SKM-1 treated with dmso at 0.1 percent for 144 hours (cell line): ENCODE results near the gene SDHAF4.
"Not testable (repeated sequence)": the region's sequence is repeated elsewhere in the genome, so short reads cannot be mapped to it uniquely, and the experiment has no call there.

Source experiments
- DNase-seq: peaks from one replicate; lab custom pipeline; 2025; ENCODE audit not compliant: unreplicated experiment; lab: John Stamatoyannopoulos, UW

The SDHAF4 gene

DNA sequence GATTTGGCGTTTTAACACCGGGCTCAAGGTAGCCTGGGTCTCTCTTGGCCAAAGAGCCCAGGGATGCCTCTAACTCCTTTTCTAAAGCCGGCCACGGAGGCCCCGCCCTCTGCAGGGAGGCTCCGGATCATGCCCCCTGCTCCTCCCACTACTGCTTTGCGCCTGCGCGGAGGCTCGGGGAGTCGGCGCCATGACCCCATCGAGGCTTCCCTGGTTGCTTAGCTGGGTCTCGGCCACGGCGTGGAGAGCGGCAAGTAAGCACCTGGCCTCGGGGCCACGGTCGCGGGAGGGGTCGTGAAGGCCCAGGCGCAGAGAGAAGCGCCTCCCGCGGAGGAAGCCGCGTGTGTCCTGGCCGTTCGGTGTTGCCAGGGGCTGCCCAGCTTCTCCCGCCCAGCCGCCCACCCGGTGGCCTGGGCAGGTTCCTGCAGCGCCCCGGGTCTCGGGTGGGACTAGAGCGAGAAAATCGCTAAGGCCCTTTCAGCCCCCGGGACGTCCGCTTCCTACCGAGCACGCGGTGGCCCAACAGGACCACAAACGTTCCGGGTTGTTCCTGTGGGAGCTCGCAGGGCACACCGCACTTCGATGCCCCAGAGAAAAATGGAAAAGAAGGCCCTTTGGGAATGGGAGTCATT, at the start of gene SDHAF4:
TSS of gene SDHAF4 (plus strand) at position 180 of the 632 bp plus-strand sequence. CDS start at position 191, 11 bp downstream.
- peak; percentile 90 for DNase-seq

GRCh38 chr6:70518723-70519122, 48.0 kb upstream of the SDHAF4 start:
- DNase-seq = no peak

- no peak for DNase-seq
Measured at GRCh38 chr6:70520575-70520974, 46.2 kb upstream of the SDHAF4 start.

- DNase-seq = no peak
Measured at GRCh38 chr6:70524721-70525286, 41.9 kb upstream of the SDHAF4 start.

DNA sequence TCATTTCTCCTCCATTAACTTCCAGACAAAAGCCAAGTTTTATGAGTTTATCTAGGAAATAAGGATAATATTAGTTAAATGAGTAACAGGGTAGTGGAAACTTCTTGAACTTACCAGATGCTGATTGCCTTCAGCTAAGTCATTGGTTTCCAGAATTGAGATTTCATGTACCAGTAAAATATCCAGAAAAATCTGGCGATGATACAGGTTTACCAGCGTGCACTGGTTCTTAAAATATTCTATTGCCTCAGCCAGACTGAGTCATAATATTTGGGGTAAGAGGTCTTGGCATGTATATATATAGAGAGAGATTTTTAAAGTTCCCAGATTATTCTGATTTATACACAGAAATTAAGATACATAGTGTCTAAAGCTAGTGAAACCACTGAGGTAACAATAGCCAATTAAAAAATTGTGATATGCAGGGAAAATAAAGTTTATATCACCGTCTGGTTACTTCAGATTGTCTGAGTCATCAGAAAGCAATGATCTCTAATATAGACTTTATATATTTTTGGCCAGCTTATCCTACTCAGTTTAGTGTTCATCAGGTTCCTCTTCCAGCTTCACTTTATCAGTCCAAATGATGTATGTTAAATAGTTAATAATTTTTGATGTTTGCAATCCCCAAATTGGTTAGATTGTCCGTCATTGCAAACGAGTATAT, 39.5 kb upstream of the SDHAF4 start:
- DNase-seq = no peak

DNA sequence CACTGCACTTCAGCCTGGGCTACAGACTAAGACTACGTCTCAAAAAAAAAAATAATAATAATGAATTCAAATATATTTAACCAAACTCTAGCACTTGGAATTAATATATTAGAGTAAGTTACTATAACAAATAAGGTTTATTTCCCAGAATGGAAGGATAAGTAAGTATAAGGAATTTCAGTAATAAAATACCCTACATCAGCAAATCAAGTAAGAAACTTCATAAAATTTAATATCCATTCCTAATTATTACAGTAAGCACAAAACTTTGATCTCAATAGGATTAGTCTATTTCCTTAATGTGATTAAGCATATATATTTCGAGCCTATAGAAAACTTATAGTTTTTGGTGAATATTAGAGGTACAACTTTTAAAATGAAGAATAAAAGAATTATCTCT, 36.7 kb upstream of the SDHAF4 start:
- no peak for DNase-seq

GRCh38 chr6:70531133-70531532, 35.6 kb upstream of the SDHAF4 start:
- DNase-seq = no peak

DNA sequence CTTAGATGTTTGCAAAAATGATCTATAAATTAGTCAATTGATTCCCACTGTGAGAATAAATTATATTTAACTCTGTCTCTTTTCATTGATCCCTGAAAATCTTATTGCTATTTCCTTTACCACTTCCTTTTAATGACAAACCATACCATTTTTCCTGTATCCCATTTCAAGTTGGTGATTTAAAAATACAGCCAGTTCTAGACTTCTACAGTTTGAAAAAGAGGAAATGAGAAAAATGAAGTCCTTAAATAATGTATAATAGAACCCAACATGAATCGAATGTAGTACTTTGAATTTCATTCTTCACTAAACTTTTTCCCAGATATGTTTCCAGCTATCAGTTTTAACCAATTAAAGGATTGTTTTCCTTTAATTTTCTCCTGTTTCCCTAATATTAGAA, 29.5 kb upstream of the SDHAF4 start:
- no peak for DNase-seq

- DNase-seq = no peak
Measured at GRCh38 chr6:70538376-70538775, 28.4 kb upstream of the SDHAF4 start.

DNA sequence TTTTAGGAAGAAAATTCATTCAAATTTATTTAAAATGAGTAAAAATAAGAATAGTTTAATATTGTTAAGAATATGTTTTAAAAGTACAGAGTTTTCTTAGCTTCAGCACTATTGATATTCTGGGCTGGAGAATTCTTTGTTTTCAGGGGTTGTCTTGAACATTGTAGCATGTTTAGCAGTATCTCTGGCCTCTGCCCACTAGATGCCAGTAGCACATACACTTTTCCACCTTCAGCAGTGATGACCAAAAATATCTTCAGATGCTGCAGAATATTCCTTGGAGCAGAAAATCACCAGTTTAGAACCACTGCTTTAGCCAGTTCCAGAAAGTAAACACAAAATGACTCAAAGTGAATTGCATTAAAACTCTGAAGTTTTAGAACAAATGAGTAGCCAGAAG, 19.4 kb upstream of the SDHAF4 start:
- DNase-seq = no peak

- no peak for DNase-seq
Measured at GRCh38 chr6:70547905-70548304, 18.8 kb upstream of the SDHAF4 start.

GRCh38 chr6:70549327-70549726, 17.4 kb upstream of the SDHAF4 start:
- DNase-seq = no peak

- no peak for DNase-seq
Measured at GRCh38 chr6:70551566-70551965, 15.2 kb upstream of the SDHAF4 start.

DNA sequence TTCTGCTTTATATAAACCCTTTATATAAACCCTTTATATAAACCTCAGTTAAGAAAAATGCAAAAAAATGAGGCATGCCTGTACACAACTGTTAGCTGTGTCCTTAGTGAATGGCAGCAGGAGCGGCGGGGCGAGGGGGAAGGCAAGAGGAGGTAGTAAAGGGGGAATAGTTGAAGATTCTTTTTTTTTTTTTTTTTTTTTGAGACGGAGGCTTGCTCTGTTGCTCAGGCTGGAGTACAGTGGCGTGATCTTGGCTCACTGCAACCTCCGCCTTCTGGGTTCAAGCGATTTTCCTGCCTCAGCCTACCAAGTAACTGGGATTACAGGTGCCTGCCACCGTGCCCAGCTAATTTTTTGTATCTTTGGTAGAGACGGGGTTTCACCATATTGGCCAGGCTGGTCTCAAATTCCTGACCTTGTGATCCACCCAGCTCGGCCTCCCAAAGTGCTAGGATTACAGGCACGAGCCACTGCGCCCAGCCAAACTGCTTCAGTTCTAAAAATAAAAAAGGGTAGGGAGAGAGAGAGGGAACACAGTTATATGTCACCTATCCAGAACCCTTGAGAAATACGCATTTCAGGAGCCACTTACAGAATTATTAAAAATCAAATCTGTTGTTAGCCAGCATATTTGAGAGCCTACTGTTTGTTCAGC, 14.3 kb upstream of the SDHAF4 start:
- DNase-seq = not testable (repeated sequence)

DNA sequence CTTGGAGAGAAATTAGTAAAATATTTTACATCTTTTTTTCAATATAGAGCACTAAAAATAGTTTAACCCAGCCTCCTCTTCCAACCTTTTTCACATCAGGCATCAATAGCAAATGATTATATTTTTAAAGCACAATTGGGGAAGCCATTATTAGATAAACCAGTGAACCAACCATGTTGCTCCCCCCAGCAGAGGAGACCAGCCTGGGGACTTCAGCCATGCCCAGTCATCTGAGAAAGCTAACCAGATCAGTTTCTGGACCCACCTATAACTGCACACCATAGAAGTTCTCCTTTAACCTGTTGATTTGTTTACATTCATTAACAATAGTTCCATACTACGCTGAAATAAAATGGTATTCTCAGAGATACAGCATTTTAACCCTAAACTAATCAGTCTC, 13.8 kb upstream of the SDHAF4 start:
- no peak for DNase-seq

- no peak for DNase-seq
Measured at GRCh38 chr6:70557998-70558397, 8.7 kb upstream of the SDHAF4 start.

- not testable (repeated sequence) for DNase-seq
Measured at GRCh38 chr6:70562401-70562800, 4.3 kb upstream of the SDHAF4 start.

GRCh38 chr6:70563530-70563929, 3.2 kb upstream of the SDHAF4 start:
- DNase-seq = no peak

- no peak for DNase-seq
Measured at GRCh38 chr6:70574643-70575042, 7.9 kb downstream of the SDHAF4 start.

GRCh38 chr6:70575899-70576495, 9.3 kb downstream of the SDHAF4 start:
- no peak for DNase-seq

GRCh38 chr6:70586114-70586513, 19.4 kb downstream of the SDHAF4 start:
- no peak for DNase-seq

DNA sequence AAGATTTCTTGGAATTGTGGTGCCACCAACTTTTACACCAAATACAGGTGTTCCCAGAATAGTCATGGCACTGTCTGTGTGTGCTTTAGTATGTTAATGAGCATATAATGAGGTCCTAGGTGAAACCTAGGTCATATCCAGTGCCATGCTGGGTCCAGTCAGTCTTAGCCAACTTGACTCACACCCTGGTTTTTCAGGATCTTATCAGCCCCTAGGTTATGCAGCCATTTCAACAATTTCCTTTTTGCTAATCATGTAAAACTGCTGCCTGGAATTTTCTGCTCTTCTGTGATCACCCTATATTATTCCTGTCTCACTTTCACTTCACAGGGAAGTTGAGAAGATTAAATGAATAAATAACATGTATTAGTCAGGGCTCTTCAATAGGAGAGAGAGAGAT, 23.7 kb downstream of the SDHAF4 start:
- no peak for DNase-seq
